Tibial nerve (tissue), 3 donors: ENCODE data around the gene EVA1B.

Source experiments
- POLR2A ChIP-seq, 2 donors: fragments of 450-650 bp; IDR thresholded peaks; one replicate each; pipeline ENCODE4 v1.6.1; 2017; ENCODE audit warnings: antibody characterized with exemption in 2 of 2, mild to moderate bottlenecking in 2 of 2, moderate library complexity in 2 of 2
- TF ChIP-seq, protein P1 (sequence below), 5 experiments: fragments of 200-600 bp in 3 of 5; fragments of 450-650 bp in 2 of 5; sonication (generic) in 3 of 5; IDR thresholded peaks; one replicate each; pipeline ENCODE4 v1.5.1; 2016 to 2019; ENCODE audit warnings: antibody characterized with exemption in 5 of 5, mild to moderate bottlenecking in 3 of 5, moderate library complexity in 2 of 5

DNA sequence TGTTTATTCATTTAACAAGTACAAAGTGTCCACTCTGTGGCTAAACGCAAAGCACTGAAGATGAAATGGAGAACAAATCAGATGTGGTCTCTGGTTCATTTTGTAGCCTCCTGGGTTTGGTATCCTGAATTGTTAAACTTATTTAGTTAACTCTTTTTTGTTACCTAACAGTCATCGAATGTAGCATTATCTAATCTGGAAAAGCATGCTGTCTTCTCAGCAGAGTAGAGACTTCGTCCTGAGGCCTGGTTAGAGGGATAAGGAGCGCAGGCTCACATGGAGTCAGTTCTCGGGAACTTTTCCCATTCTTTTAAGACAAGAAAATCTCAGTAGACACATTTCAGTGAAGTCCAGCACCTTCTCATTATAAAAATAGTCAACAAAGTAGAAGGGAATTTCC is 50.4 kb downstream of the EVA1B start:
- TF ChIP-seq, protein P1, sequence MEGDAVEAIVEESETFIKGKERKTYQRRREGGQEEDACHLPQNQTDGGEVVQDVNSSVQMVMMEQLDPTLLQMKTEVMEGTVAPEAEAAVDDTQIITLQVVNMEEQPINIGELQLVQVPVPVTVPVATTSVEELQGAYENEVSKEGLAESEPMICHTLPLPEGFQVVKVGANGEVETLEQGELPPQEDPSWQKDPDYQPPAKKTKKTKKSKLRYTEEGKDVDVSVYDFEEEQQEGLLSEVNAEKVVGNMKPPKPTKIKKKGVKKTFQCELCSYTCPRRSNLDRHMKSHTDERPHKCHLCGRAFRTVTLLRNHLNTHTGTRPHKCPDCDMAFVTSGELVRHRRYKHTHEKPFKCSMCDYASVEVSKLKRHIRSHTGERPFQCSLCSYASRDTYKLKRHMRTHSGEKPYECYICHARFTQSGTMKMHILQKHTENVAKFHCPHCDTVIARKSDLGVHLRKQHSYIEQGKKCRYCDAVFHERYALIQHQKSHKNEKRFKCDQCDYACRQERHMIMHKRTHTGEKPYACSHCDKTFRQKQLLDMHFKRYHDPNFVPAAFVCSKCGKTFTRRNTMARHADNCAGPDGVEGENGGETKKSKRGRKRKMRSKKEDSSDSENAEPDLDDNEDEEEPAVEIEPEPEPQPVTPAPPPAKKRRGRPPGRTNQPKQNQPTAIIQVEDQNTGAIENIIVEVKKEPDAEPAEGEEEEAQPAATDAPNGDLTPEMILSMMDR (IDR thresholded peaks at IDR 0.05) = no peak
- TF ChIP-seq POLR2A (IDR thresholded peaks at IDR 0.05) = no peak
